Stimulated activated CD8-positive, alpha-beta memory T cell treated with anti-CD3 and anti-CD28 coated beads, Interleukin-12 subunit alpha, Interleukin-12 subunit beta, amount 100 ng/mL, for 4 hours (primary cell): ENCODE data around the gene POC5.
"Not testable (repeated sequence)": the region's sequence is repeated elsewhere in the genome, so short reads cannot be mapped to it uniquely, and the experiment has no call there.

ENCODE experiments used
- DNase-seq: peaks from one replicate; pipeline ENCODE4 v3.0.0-alpha.2; 2020; ENCODE audit warnings: low read depth

The POC5 gene

GRCh38 chr5:75717082-75717922, at the start of gene POC5:
POC5 (minus strand) TSS chr5:75717437; CDS start chr5:75712937, 4,500 bp downstream.
- peak; percentile 93 for DNase-seq

- no peak for DNase-seq
Observed at GRCh38 chr5:75758116-75758515, 40.9 kb upstream of the POC5 start.

GRCh38 chr5:75756981-75757380, 39.7 kb upstream of the POC5 start:
- no peak for DNase-seq

- no peak for DNase-seq
Observed at GRCh38 chr5:75756211-75756610, 39.0 kb upstream of the POC5 start.

GRCh38 chr5:75753182-75753581, 35.9 kb upstream of the POC5 start:
- DNase-seq: no peak

GRCh38 chr5:75744355-75744754, 27.1 kb upstream of the POC5 start:
- no peak for DNase-seq

GRCh38 chr5:75736273-75736672, 19.0 kb upstream of the POC5 start:
- no peak for DNase-seq

GRCh38 chr5:75734913-75735789, 17.9 kb upstream of the POC5 start:
- no peak for DNase-seq

GRCh38 chr5:75733767-75734166, 16.5 kb upstream of the POC5 start:
- DNase-seq: no peak

GRCh38 chr5:75731515-75731914, 14.3 kb upstream of the POC5 start:
- DNase-seq: not testable (repeated sequence)

- no peak for DNase-seq
Observed at GRCh38 chr5:75729321-75729720, 12.1 kb upstream of the POC5 start.

- no peak for DNase-seq
Observed at GRCh38 chr5:75727931-75728330, 10.7 kb upstream of the POC5 start.

GRCh38 chr5:75726224-75726623, 9.0 kb upstream of the POC5 start:
- not testable (repeated sequence) for DNase-seq

- DNase-seq: no peak
Observed at GRCh38 chr5:75723378-75723777, 6.1 kb upstream of the POC5 start.

- no peak for DNase-seq
Observed at GRCh38 chr5:75721573-75721972, 4.3 kb upstream of the POC5 start.

- no peak for DNase-seq
Observed at GRCh38 chr5:75720882-75721281, 3.6 kb upstream of the POC5 start.

GRCh38 chr5:75716715-75717081, 539 bp downstream of the POC5 start:
- DNase-seq: no peak

- DNase-seq: no peak
Observed at GRCh38 chr5:75712091-75712490, 5.1 kb downstream of the POC5 start.

- no peak for DNase-seq
Observed at GRCh38 chr5:75711151-75711550, 6.1 kb downstream of the POC5 start.

GRCh38 chr5:75710637-75711036, 6.6 kb downstream of the POC5 start:
- no peak for DNase-seq

- DNase-seq: no peak
Observed at GRCh38 chr5:75707911-75708509, 9.2 kb downstream of the POC5 start.

GRCh38 chr5:75706775-75707174, 10.5 kb downstream of the POC5 start:
- DNase-seq: no peak

GRCh38 chr5:75706016-75706415, 11.2 kb downstream of the POC5 start:
- no peak for DNase-seq
